DMS153 (cell line): Measurements from ENCODE around the gene SEPTIN10.
"Not testable (repeated sequence)": the region's sequence is repeated elsewhere in the genome, so short reads cannot be mapped to it uniquely, and the experiment has no call there.

Experiments
- DNase-seq: peaks from one replicate; lab custom pipeline; 2025; lab: John Stamatoyannopoulos, UW

The SEPTIN10 gene

GRCh38 chr2:109613922-109614714 lies at the start of gene SEPTIN10, which contains the start of gene SOWAHC:
TSS of gene SEPTIN10 (minus strand) at chr2:109613966. CDS start at chr2:109613827, 139 bp downstream.
TSS of gene SOWAHC (plus strand) at chr2:109614364. CDS start at chr2:109614490, 126 bp downstream.
- DNase-seq = peak; percentile 87

DNA sequence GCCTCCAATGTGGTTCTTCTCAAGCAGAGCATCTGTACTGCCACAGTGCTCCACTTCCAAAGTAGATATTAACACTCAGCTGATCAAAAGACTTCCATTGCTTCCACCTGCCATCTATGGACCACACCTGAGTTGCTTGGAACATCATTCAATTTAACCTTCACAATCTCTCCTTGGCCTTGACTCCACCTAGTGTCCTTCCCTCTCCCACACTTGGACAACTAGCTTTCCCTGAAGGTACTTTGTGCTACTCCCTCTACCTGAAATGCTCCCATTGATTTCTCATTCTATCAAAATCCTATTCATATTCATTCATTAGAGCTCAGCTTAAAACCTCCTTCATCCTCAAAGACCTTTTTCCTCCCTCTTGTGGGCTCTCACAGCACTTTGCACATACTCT lies 49.1 kb upstream of the SEPTIN10 start:
- DNase-seq = no peak

- DNase-seq = no peak
Measured at GRCh38 chr2:109660046-109660860, 46.5 kb upstream of the SEPTIN10 start.

DNA sequence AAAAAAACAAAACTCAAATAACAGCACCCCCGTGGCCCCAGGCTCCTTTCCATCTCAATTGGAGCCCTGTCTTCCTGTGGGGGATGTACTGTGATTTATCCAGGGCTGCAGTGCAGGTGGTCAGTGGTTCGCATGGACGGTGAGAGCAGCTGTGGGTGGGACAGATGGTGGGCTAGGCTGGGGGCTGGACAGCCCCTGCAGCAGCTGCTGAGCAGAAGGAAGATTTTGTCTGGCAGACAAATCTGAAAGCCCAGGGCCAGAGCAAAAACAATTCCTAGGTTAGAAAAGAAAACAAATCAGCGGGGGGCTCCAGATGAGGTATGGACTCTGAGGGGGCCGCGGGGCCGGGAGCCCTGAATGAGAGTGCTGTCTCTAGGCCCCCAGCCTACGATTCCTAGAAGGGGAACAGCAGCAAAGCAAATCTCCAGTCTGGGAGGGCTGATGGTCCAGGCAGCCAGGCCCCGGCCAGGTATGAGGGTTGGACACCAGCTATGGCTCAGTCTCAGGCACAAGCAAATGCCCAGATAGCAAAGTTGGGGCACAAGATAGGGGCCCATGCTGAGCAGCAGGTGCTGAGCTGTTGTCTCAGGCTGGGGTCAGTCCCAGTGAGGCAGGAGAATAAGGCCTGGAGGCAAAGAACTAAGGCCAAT lies 45.8 kb upstream of the SEPTIN10 start:
- DNase-seq = no peak

DNA sequence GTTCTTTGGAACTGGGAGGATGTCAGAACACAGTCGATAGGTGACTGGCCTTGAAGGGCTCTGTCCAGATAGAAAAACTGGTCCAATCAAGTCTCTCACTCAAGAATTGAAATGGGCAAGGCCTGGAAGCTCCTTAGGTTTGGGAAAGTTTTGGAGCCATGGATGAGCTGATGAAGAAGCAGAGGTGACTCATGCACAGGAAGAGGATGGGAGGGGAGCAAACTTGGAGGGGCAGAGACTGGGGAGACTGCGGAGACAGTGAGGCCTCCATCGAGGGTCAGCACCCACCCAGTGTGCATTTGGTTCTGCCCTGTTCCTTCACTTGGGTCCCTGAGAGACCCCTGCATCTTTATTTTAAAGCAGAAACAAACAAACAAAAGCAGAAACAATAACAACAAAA lies 41.5 kb upstream of the SEPTIN10 start:
- DNase-seq = no peak

DNA sequence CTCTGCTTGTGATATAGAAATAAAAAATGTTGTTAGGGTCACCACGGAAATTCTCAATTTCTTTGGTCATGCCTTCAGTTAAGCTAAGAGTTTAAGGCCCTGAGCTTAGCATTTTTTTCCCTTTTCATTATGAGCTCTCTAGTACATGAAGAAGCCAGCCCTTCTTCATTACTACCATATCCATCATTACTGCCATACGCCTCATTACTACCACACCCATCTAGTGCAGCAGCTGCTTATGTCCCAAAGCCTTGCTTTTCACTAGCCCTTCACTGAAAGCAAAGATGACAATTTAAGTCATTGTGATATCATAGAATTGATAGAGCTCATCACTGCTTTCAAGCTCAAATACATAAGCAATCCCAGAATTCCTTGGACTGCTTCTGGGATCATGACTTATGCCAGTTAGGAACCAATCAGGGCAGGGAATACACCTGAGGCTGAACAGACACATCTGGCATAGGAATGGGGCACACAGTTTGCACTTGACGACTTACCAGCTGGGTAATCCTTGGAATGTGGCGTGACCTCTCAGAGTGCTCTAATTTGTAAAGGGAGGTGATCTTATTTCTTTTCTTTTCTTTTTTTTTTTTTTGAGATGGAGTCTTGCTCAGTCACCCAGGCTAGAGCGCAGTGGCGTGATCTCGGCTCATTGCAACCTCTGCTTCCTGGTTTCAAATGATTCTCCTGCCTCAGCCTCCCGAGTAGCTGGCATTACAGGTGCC lies 40.7 kb upstream of the SEPTIN10 start:
- DNase-seq = no peak

GRCh38 chr2:109649736-109650695 lies 36.2 kb upstream of the SEPTIN10 start:
- no peak for DNase-seq

DNA sequence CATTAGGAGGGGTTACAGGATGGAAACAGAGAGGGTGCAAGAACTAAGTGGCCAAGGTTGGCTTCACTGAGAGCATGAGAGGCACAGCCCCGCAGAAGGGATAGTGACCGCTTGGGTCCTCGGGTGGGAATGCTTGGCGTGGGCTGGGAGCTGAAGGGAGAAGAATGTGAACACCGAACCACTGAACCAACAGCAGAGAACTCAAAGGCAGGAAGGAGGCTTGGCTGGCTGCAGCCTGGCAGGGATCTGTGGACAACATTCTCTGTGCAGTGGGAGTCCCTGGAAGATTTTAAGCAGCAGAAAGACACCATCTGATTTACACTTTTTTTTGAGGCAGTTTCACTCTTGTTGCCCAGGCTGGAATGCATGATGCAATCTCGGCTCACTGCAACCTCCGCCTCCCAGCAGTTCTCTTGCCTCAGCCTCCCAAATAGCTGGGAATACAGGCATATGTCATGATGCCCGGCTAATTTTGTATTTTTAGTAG lies 34.3 kb upstream of the SEPTIN10 start:
- DNase-seq = no peak

DNA sequence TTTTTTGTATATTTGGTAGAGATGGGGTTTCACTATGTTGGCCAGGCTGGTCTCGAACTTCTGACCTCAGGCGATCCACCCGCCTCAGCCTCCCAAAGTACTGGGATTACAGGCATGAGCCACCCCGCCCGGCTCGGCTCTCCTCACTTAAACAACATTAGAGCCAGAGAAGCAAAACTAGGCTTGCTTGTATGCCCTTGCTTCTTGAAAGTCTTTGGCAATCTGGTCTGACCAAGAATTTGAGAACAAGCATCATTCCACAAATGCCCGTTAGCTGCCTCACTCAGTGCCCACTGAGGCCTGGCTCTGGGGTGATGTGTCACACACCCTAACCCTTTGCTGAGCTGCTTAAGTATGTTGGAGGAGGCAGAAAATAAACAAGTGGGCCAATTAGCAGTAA lies 33.9 kb upstream of the SEPTIN10 start:
- DNase-seq = no peak

DNA sequence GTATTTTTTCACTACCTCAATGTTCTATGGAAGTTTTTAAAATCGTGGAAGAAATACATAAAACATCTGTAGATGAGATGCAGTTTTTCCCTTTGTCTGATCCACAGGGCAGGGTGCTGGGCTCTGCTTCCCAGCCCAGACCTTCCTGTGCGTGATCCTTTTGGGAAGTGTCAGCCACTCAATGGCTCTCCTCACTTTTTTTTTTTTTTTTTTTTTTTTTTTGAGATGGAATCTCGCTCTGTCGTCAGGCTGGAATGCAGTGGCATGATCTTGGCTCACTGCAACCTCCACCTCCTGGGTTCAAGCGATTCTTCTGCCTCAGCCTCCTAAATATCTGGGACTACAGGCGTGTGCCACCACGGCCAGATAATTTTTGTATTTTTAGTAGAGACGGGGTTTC lies 33.2 kb upstream of the SEPTIN10 start:
- no peak for DNase-seq

- no peak for DNase-seq
Measured at GRCh38 chr2:109645412-109646184, 31.8 kb upstream of the SEPTIN10 start.

GRCh38 chr2:109644571-109645275 lies 31.0 kb upstream of the SEPTIN10 start:
- peak; percentile 70 for DNase-seq

DNA sequence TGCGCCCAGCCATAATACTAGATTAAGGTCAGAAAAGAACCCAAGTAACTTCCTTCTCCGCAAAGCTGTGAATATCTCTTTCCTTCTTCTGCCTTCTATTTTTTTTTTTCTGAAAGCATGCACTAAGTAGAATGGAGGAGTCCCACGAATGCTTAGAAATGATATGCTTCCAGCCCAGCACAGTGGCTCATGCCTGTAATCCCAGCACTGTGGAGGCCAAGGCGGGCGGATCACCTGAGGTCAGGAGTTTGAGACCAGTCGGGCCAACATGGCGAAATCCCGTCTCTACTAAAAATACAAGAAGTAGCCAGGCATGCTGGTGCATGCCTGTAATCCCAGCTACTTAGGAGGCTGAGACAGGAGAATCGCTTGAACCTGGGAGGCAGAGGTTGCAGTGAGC lies 26.2 kb upstream of the SEPTIN10 start:
- DNase-seq = not testable (repeated sequence)

GRCh38 chr2:109638795-109639194 lies 25.0 kb upstream of the SEPTIN10 start:
- DNase-seq = no peak

- no peak for DNase-seq
Measured at GRCh38 chr2:109637749-109638570, 24.2 kb upstream of the SEPTIN10 start.

- DNase-seq = no peak
Measured at GRCh38 chr2:109636317-109636716, 22.6 kb upstream of the SEPTIN10 start.

DNA sequence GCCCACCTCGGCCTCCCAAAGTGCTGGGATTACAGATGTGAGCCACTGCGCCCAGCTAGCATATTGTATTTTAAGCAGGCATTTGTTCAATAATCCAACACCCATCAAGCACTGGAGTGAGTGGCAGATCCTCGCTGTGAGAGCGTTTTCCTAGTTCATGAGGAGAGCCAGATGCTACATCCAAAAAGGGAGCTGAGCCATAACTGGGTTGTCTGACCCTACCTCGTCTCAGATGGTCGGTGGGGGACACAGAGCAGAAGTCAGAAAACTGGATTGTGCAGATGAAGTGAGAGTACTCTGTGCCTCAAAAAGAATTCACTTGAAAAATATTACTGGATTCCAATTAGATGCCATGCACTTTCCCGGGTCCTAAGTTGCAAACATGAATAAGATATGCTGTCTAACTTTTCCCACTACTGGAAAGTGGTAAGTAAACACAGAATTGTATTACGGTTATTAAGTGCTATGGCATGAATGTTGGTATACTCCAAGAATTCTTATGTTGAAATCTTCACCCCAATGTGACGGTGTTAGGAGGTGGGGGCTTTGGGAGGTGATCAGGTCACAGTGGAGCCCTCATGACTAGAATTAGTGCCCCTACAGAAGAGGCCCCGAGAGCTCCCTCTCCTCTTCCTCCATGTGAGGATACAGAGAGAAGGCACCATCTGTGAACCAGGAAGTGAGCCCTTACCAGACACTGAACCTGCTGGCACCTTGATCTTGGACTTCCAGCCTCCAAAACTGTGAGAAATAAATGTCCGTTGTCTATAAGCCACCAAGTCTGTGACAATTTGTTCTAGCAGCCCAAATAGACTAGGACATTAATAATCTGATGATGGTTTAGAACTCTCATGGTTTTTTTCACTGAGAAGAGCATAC lies 21.9 kb upstream of the SEPTIN10 start:
- DNase-seq = no peak
